ENCODE measurements around the gene B3GNT8.
"Not testable (repeated sequence)": the region's sequence is repeated elsewhere in the genome, so short reads cannot be mapped to it uniquely, and the experiment has no call there.

Gene B3GNT8

GRCh38 chr19:41386442-41386841 is 40.7 kb downstream of the B3GNT8 start:
- DNase-seq (ENCODE audit: low read depth), result no peak

GRCh38 chr19:41384351-41384750 is 42.8 kb downstream of the B3GNT8 start:
- DNase-seq (ENCODE audit: low read depth), result no peak

DNA sequence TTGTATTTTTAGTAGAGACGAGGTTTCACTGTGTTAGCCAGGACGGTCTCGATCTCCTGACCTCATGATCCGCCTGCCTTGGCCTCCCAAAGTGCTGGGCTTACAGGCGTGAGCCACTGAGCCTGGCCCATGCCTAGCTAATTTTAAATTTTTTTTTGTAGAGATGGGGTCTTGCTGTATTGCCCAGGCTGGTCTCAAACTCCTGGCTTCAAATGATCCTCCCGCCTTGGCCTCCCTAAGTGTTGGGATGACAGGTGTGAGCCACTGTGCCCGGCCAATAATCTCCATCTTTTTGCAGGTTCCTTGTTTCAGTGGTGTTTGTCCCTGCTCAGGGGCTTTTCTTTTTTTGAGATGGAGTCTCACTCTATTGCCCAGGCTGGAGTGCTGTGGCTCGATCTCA is 45.6 kb downstream of the B3GNT8 start:
- DNase-seq (ENCODE audit: low read depth), result not testable (repeated sequence)

DNA sequence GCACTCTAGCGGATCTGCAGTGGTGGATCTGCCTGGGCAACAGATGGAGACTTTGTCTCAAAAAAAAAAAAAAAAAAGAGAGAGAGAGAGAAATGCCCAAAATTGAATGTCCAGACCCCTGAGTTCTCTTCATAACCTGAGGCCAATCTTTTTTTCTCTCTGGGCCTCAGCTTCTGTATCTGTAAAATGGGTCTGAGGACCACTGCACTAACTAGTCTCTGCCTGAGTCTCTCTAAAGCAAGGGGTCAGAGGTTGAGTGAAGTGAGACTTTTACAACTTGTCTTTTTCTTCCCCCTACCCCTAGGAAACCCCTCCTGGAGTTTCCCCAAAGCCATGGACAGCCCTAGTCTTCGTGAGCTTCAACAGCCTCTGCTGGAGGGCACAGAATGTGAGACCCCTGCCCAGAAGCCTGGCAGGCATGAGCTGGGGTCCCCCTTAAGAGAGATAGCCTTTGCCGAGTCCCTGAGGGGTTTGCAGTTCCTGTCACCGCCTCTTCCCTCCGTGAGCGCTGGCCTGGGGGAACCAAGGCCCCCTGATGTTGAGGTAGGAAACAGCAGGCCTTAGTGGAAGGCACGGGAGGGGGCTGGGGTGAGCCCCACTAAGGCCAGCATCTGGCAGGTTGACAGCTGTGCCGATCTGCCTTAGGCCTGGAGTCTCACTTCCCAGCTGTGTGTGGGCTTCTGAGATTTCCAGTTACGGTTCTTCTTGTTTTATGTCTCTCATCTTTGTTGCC is 49.0 kb downstream of the B3GNT8 start:
- DNase-seq (ENCODE audit: low read depth), result no peak

DNA sequence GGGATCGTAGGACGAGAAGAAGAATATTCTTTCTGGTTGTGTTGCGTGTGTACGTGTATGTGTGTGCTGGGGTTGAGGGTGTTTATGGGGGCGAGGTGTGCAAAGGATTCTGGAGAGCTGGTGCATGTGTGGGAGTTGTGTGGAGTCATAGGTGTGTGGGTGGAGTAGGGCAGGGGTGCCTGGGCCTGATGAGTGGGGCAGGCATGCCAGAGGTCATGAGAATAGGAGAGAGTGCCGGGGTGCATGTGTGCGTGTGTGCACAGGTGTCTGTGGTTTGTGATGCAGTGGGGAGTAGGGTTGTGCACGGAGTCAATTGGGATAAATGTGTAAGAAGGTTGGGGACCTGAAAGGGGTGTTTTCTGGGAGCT is 50.2 kb downstream of the B3GNT8 start:
- DNase-seq (ENCODE audit: low read depth), result no peak

- DNase-seq (ENCODE audit: low read depth), result no peak
Observed at GRCh38 chr19:41376241-41376997, 50.8 kb downstream of the B3GNT8 start, which contains the start of gene TMEM91. TMEM91 (plus strand) TSS chr19:41376533; CDS start chr19:41378310, 1,777 bp downstream.
